ENCODE measurements around the gene ADGRB3. TPM values are rescaled to one million over a fixed set of nuclear protein-coding genes. Genes with fewer than 3 reads are reported as not detected.

The ADGRB3 gene
- polyA plus RNA-seq, 2 of the 4 experiments (the other 2 are of a cell fraction), result not detected

DNA sequence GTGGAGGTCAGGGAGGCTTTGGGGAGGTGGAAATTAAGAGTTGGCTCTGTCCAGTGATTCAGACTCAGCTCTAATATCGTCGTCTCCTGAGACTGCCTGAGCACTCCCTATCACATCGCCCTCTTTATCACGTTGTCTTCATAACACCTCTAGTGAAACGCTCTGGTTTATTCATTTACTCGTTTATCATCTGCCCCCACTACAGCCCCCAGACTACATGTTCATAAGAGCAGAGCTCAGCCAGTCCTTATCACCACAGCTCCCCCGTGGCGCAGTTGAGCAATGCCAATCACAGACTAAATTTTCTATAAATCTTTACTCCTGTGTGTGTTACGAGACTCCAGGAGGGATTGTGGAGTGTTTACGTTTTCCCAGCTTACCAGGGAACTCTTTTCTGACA is 316.2 kb downstream of the ADGRB3 start:
- Histone ChIP-seq H3K27ac (no peak overlapping the region), H3K4me1 (no peaks in the 10 kb centered on the region), H3K4me2 (peak overlapping the region; percentile 38; the same call in 1 of the 3 replicates), H3K9me3 (no peaks in the 10 kb centered on the region), H3K4me3 (no peak overlapping the region)
- POLR2A ChIA-PET, result no interaction called here
- no peak for ATAC-seq
- no peak for FAIRE-seq
- WGBS (ENCODE audit: missing lambda C conversion rate), result 19% methylated on average over 10 of the region's 10 CpGs
- no peak for DNase-seq (ENCODE audit: low read depth in 1 of 2, low spot score in 1 of 2)
- TF ChIP-seq HOXA7 (CRISPR knock-in tag; IDR thresholded peaks at IDR 0.05) (no peak), KDM5A (IDR thresholded peaks at IDR 0.05) (no peak)
- CTCF ChIA-PET, result no interaction called here

DNA sequence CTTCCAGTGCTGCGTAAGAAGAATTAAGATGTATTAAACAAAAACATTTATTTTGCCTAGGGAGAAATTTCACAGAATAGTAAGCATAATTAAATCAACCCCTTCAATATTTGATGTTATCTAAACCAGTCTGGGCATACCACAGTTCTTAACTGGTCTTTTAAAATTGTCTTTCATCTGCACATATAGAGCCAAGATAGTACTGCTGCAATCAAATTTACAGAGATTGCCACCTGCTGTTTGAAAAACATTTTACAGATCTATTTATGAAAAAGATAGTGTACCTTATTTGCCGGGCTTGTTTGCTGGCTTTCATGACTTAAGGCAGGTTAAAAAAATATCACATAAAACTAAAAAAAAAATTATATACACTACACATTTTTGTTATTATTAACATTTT is 323.2 kb downstream of the ADGRB3 start:
- ChIA-PET CTCF (no interaction called here), POLR2A (no interaction called here)
- Histone ChIP-seq H3K4me1 (no peaks in the 10 kb centered on the region), H3K4me3 (no peak overlapping the region), H3K27ac (no peak overlapping the region), H3K4me2 (no peak overlapping the region), H3K9me3 (no peaks in the 10 kb centered on the region)
- ATAC-seq, result 0 out of 6 replicates have a peak, but pooled peaks of 1 of the 2 experiments have one; percentile 37
- no peak for FAIRE-seq
- WGBS (ENCODE audit: missing lambda C conversion rate), result 53% methylated on average over 2 of the region's 2 CpGs
- TF ChIP-seq ZNF302 (CRISPR knock-in tag; IDR thresholded peaks at IDR 0.05) (no peak), SMC3 (IDR thresholded peaks at IDR 0.05) (peak; percentile 24; the same call in 1 of the 3 replicates), CTCF (IDR thresholded peaks at IDR 0.05) (0 out of 3 replicates have a peak, but pooled peaks have one; percentile 17)
- peak in 1 of 2 experiments; percentile 4 for DNase-seq (ENCODE audit: low read depth in 1 of 2, low spot score in 1 of 2)

- ATAC-seq (peak in 1 of 2 experiments; percentile 30; a peak in 1 of 6 replicates), DNase-seq (ENCODE audit: low read depth in 1 of 2, low spot score in 1 of 2) (peak; percentile 2 to 34), FAIRE-seq (no peak)
- 36% methylated on average over 11 of the region's 11 CpGs for WGBS (ENCODE audit: missing lambda C conversion rate)
- Histone ChIP-seq H3K9me3 (no peaks in the 10 kb centered on the region), H3K27ac (no peak overlapping the region), H3K4me3 (no peak overlapping the region), H3K4me1 (no peaks in the 10 kb centered on the region), H3K4me2 (peak overlapping the region; percentile 34; the same call in 1 of the 3 replicates)
- ChIA-PET POLR2A (no interaction called here), CTCF (interaction anchor here (0.6 kb wide), 1 partner anchor 623 kb away, joined by 3 read pairs; no protein-coding TSS in a partner anchor)
- TF ChIP-seq CTCF (IDR thresholded peaks at IDR 0.05) (peak; percentile 53), RAD21 (conservative IDR thresholded peaks at IDR 0.05 in 1 of 2, IDR thresholded peaks at IDR 0.05 in 1 of 2) (peak; percentile 40 to 52; a peak in 4 of 5 replicates), USF2 (IDR thresholded peaks at IDR 0.05) (no peak), SMC3 (IDR thresholded peaks at IDR 0.05) (0 out of 3 replicates have a peak, but pooled peaks have one; percentile 29)
Observed at GRCh38 chr6:68967549-68968300, 332.6 kb downstream of the ADGRB3 start.

DNA sequence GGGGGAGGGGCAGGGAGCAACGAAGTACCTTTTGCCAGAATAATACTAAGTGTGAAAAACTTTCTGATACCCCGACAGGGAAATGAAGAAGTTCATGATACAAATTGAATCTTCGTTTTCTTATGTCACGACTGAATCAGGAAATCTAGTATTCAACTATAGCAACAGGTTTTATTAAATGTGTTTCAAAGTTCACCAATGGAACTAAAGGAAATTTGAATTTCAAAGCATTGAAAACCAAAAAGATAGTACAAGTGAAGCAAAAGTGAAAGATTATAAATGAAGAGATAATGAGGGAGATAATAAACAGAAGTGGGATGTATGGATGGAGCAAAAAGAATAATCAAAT is 333.2 kb downstream of the ADGRB3 start:
- no peak for TF ChIP-seq RNF2 (IDR thresholded peaks at IDR 0.05; ENCODE audit: borderline replicate concordance, low read depth)
- TF ChIP-seq SMC3 (IDR thresholded peaks at IDR 0.05), result no peak; the same call in 2 of the 3 replicates
- TF ChIP-seq CBX2 (IDR thresholded peaks at IDR 0.05; ENCODE audit: borderline replicate concordance, low read depth), result no peak
- no peak for TF ChIP-seq MAZ (IDR thresholded peaks at IDR 0.05; ENCODE audit: borderline replicate concordance, low read depth, low read length)
- no peak for TF ChIP-seq HES2 (IDR thresholded peaks at IDR 0.05)
- TF ChIP-seq, protein P1, sequence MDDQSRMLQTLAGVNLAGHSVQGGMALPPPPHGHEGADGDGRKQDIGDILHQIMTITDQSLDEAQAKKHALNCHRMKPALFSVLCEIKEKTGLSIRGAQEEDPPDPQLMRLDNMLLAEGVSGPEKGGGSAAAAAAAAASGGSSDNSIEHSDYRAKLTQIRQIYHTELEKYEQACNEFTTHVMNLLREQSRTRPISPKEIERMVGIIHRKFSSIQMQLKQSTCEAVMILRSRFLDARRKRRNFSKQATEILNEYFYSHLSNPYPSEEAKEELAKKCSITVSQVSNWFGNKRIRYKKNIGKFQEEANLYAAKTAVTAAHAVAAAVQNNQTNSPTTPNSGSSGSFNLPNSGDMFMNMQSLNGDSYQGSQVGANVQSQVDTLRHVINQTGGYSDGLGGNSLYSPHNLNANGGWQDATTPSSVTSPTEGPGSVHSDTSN (IDR thresholded peaks at IDR 0.05), result no peak
- no peak for TF ChIP-seq FOSB (CRISPR knock-in tag; IDR thresholded peaks at IDR 0.05)
- TF ChIP-seq TP53 (CRISPR knock-in tag; IDR thresholded peaks at IDR 0.05), result no peak
- no peak for TF ChIP-seq HEYL (CRISPR knock-in tag; IDR thresholded peaks at IDR 0.05)
- TF ChIP-seq MAX (IDR thresholded peaks at IDR 0.05), result no peak
- no peak for TF ChIP-seq HOXB13 (CRISPR knock-in tag; IDR thresholded peaks at IDR 0.05; ENCODE audit: low read depth)
- TF ChIP-seq ZNF302 (CRISPR knock-in tag; IDR thresholded peaks at IDR 0.05), result no peak
- ATAC-seq (no peak), DNase-seq (ENCODE audit: low read depth in 1 of 2, low spot score in 1 of 2) (no peak), FAIRE-seq (no peak)
- Histone ChIP-seq H3K9me3 (no peaks in the 10 kb centered on the region), H3K4me1 (no peaks in the 10 kb centered on the region), H3K4me2 (peak overlapping the region; percentile 34; the same call in 1 of the 3 replicates), H3K4me3 (no peak overlapping the region), H3K27ac (no peak overlapping the region)
- 7% methylated on average over 4 of the region's 4 CpGs for WGBS (ENCODE audit: missing lambda C conversion rate)
- CTCF ChIA-PET, result no interaction called here
- POLR2A ChIA-PET, result no interaction called here

Measured in A549 (cell line).